Neutrophil (primary cell): Measurements from ENCODE around the gene NDUFAF2.

ENCODE experiments used
- H3K27ac ChIP-seq: fragments of 200-600 bp; sonication (generic); 2 replicates; pipeline ENCODE4 v1.5.1; 2016; ENCODE audit warnings: mild to moderate bottlenecking, moderate library complexity
- H3K27me3 ChIP-seq: fragments of 200-600 bp; sonication (generic); 2 replicates; pipeline ENCODE4 v1.6.0; 2016; ENCODE audit warnings: mild to moderate bottlenecking
- H3K36me3 ChIP-seq: fragments of 200-600 bp; sonication (generic); 2 replicates; pipeline ENCODE4 v1.5.1; 2017
- H3K4me1 ChIP-seq, 2 experiments: fragments of 200-600 bp in 1 of 2; sonication (generic) in 1 of 2; 1 replicate in 1 of 2; 2 replicates in 1 of 2; pipeline versions ENCODE4 v1.5.1 to v1.6.1; 2013 to 2016; ENCODE audit warnings: low read depth in 1 of 2, low read length in 1 of 2, mild to moderate bottlenecking in 1 of 2, moderate library complexity in 1 of 2; ENCODE audit not compliant: control insufficient read depth in 1 of 2, insufficient read depth in 1 of 2
- H3K4me3 ChIP-seq, 2 experiments: fragments of 200-600 bp in 1 of 2; sonication (generic) in 1 of 2; 1 replicate in 1 of 2; 2 replicates in 1 of 2; pipeline ENCODE4 v1.5.1; 2013 to 2016; ENCODE audit warnings: low read depth in 1 of 2, low read length in 1 of 2, mild to moderate bottlenecking in 1 of 2, moderate library complexity in 1 of 2
- H3K9me3 ChIP-seq: fragments of 200-600 bp; sonication (generic); 2 replicates; pipeline ENCODE4 v1.5.1; 2016
- CTCF ChIP-seq: fragments of 200-600 bp; sonication (generic); IDR thresholded peaks from 2 replicates; pipeline ENCODE4 v1.5.1; 2016; ENCODE audit warnings: antibody characterized with exemption

The NDUFAF2 gene

DNA sequence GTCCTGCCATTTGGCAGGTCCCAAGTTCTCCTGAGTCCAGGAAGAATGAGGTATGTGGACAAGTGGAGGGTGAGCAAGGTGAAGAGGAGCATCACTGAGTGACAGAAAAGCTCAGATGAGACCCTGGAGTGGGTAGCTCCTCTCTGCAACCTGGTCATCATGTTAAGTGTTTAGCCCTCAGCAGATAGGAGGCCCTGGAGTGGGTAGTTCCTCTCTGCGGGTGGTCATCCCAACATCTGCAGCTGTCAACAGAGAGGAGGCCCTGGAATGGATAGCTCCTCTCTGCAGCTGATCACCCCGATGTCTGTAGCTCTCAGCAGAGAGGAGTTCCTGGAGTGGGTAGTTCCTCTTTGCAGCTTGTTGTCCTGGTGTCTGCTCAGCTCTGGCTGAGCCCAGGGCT, 48.4 kb downstream of the NDUFAF2 start:
- Histone ChIP-seq H3K36me3 (no peaks in the 10 kb centered on the region), H3K4me1 (no peaks in the 10 kb centered on the region), H3K27me3 (no peaks in the 10 kb centered on the region), H3K9me3 (peaks cover 8% of the 10 kb centered on the region), H3K27ac (no peak overlapping the region), H3K4me3 (no peak overlapping the region)
- no peak for TF ChIP-seq CTCF

GRCh38 chr5:60993875-60994571, 49.0 kb downstream of the NDUFAF2 start:
- Histone ChIP-seq H3K9me3 (peaks cover 8% of the 10 kb centered on the region), H3K4me1 (no peaks in the 10 kb centered on the region), H3K36me3 (no peaks in the 10 kb centered on the region), H3K4me3 (no peak overlapping the region), H3K27ac (no peak overlapping the region), H3K27me3 (no peaks in the 10 kb centered on the region)
- no peak for TF ChIP-seq CTCF

DNA sequence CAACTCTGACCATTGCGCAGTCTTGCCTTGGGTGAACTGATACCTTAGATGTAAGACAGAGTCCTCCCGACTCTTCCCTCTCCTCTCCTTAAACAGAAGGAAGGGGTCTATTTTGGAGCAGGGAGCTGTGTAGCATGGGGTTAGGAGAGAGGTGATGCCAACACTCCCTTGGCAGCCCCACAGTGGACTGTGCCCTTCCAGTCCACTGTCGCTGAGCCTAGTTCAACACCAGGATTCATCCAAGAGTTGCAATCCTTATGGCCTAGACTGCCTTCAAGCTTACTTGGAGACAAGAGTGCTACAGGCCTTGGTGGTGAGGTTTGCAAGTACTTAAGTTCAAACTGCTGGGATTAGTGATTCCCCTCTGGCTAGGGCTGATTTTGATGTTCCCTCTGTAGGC, 51.4 kb downstream of the NDUFAF2 start:
- TF ChIP-seq CTCF = no peak
- no peaks in the 10 kb centered on the region for H3K27me3 ChIP-seq
- H3K4me1 ChIP-seq = no peaks in the 10 kb centered on the region
- no peaks in the 10 kb centered on the region for H3K36me3 ChIP-seq
- no peak overlapping the region for H3K27ac ChIP-seq
- H3K4me3 ChIP-seq = no peak overlapping the region
- peaks cover 8% of the 10 kb centered on the region for H3K9me3 ChIP-seq

- Histone ChIP-seq H3K27me3 (no peaks in the 10 kb centered on the region), H3K4me3 (no peak overlapping the region), H3K9me3 (peaks cover 5% of the 10 kb centered on the region), H3K36me3 (no peaks in the 10 kb centered on the region), H3K27ac (no peak overlapping the region), H3K4me1 (no peaks in the 10 kb centered on the region)
- no peak for TF ChIP-seq CTCF
These were observed 52.7 kb downstream of the NDUFAF2 start for GRCh38 chr5:60997721-60998120.

- no peaks in the 10 kb centered on the region for H3K4me1 ChIP-seq
- no peak overlapping the region for H3K4me3 ChIP-seq
- no peaks in the 10 kb centered on the region for H3K9me3 ChIP-seq
- no peak for TF ChIP-seq CTCF
- no peak overlapping the region for H3K27ac ChIP-seq
- no peaks in the 10 kb centered on the region for H3K27me3 ChIP-seq
- no peaks in the 10 kb centered on the region for H3K36me3 ChIP-seq
These were observed 55.9 kb downstream of the NDUFAF2 start for GRCh38 chr5:61000887-61001286.
